ENCODE measurements around the gene NTSR1. TPM values are rescaled to one million over a fixed set of nuclear protein-coding genes. Genes with fewer than 3 reads are reported as not detected.

Gene NTSR1
- total RNA-seq, 1 experiment from 2014 or later, result 0.16 TPM

GRCh38 chr20:62761759-62762131, 53.1 kb downstream of the NTSR1 start:
- peaks cover 14% of the 10 kb centered on the region for H3K9me3 Mint-ChIP-seq (ENCODE audit: unreplicated experiment)
- H3K27me3 Mint-ChIP-seq (ENCODE audit: insufficient read depth, unreplicated experiment), result peaks cover 14% of the 10 kb centered on the region
- no peaks in the 10 kb centered on the region for H3K4me1 ChIP-seq
- CTCF ChIA-PET, result no interaction called here
- no peak overlapping the region for H3K4me3 Mint-ChIP-seq (ENCODE audit: unreplicated experiment)
- no peaks in the 10 kb centered on the region for H3K36me3 Mint-ChIP-seq (ENCODE audit: insufficient read depth, unreplicated experiment)
- TF ChIP-seq, protein P1, sequence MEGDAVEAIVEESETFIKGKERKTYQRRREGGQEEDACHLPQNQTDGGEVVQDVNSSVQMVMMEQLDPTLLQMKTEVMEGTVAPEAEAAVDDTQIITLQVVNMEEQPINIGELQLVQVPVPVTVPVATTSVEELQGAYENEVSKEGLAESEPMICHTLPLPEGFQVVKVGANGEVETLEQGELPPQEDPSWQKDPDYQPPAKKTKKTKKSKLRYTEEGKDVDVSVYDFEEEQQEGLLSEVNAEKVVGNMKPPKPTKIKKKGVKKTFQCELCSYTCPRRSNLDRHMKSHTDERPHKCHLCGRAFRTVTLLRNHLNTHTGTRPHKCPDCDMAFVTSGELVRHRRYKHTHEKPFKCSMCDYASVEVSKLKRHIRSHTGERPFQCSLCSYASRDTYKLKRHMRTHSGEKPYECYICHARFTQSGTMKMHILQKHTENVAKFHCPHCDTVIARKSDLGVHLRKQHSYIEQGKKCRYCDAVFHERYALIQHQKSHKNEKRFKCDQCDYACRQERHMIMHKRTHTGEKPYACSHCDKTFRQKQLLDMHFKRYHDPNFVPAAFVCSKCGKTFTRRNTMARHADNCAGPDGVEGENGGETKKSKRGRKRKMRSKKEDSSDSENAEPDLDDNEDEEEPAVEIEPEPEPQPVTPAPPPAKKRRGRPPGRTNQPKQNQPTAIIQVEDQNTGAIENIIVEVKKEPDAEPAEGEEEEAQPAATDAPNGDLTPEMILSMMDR (IDR thresholded peaks at IDR 0.05; ENCODE audit: insufficient read depth in 1 of 2, low read depth in 1 of 2, low read length in 1 of 2, severe bottlenecking in 1 of 2, unreplicated experiment in 1 of 2), result no peak
- intact Hi-C loops (cut with micrococcal nuclease; ENCODE audit: unreplicated experiment), result no loop called here
- POLR2A ChIA-PET, result no interaction called here
- H3K9me3 ChIP-seq, result peaks cover 9% of the 10 kb centered on the region; the same call in 1 of the 2 replicates
- no peaks in the 10 kb centered on the region for H3K36me3 ChIP-seq (ENCODE audit: control insufficient read depth, insufficient read depth, low read length)
- BruUV-seq (replicated peaks), result no TSS peak
- H3K4me3 ChIP-seq (ENCODE audit: low read depth, low read length), result no peak overlapping the region
- H3K4me1 Mint-ChIP-seq (ENCODE audit: low read depth, unreplicated experiment), result no peaks in the 10 kb centered on the region
- no peak overlapping the region for H3K27ac Mint-ChIP-seq (ENCODE audit: unreplicated experiment)
- no peaks in the 10 kb centered on the region; the same call in none of the 2 replicates for H3K27me3 ChIP-seq (replicated peaks; ENCODE audit: control insufficient read depth, insufficient read depth, low read length)
- no peak for DNase-seq

GRCh38 chr20:62762376-62762775, 53.7 kb downstream of the NTSR1 start:
- no TSS peak for BruUV-seq (replicated peaks)
- Histone ChIP-seq H3K4me3 (ENCODE audit: low read depth, low read length) (no peak overlapping the region), H3K4me1 (no peaks in the 10 kb centered on the region), H3K9me3 (peaks cover 3% of the 10 kb centered on the region; the same call in 1 of the 2 replicates), H3K36me3 (ENCODE audit: control insufficient read depth, insufficient read depth, low read length) (no peaks in the 10 kb centered on the region), H3K27me3 (replicated peaks; ENCODE audit: control insufficient read depth, insufficient read depth, low read length) (no peaks in the 10 kb centered on the region; the same call in none of the 2 replicates)
- H3K27me3 Mint-ChIP-seq (ENCODE audit: insufficient read depth, unreplicated experiment), result peaks cover 15% of the 10 kb centered on the region
- H3K9me3 Mint-ChIP-seq (ENCODE audit: unreplicated experiment), result peaks cover 7% of the 10 kb centered on the region
- TF ChIP-seq, protein P1 (IDR thresholded peaks at IDR 0.05; ENCODE audit: insufficient read depth in 1 of 2, low read depth in 1 of 2, low read length in 1 of 2, severe bottlenecking in 1 of 2, unreplicated experiment in 1 of 2), result no peak
- no peak overlapping the region for H3K4me3 Mint-ChIP-seq (ENCODE audit: unreplicated experiment)
- H3K36me3 Mint-ChIP-seq (ENCODE audit: insufficient read depth, unreplicated experiment), result no peaks in the 10 kb centered on the region
- no peak overlapping the region for H3K27ac Mint-ChIP-seq (ENCODE audit: unreplicated experiment)
- H3K4me1 Mint-ChIP-seq (ENCODE audit: low read depth, unreplicated experiment), result no peaks in the 10 kb centered on the region
- POLR2A ChIA-PET, result no interaction called here
- intact Hi-C loops (cut with micrococcal nuclease; ENCODE audit: unreplicated experiment), result no loop called here
- DNase-seq, result no peak
- CTCF ChIA-PET, result no interaction called here

DNA sequence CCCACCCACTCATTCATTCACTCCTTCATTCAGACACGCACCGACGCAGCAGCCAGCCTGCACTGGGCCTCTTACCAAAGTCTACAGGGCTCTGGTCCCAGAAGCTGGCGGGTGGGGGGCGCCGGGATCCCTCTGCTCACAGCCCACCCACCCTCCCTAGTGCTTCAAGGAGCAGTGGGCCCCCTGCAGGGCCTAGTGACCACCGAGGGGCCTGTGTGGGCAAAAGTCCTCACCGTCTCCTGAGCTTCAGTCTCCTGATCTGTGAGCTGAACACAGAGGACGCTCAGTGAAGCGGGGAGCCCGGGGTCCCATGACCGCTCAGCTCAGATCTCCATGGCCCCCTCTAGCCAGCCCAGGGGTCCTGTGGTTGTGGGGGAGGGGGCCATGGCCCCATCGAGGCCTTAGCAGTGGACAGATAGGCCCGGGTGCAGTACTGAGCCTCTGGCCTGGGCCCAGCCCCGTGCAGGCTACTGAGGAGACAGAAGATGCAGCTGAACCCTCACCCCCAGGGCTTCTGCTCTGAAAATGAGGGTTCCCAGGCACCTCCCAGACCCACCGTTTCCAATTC, 54.2 kb downstream of the NTSR1 start:
- no peaks in the 10 kb centered on the region for H3K4me1 Mint-ChIP-seq (ENCODE audit: low read depth, unreplicated experiment)
- CTCF ChIA-PET, result interaction anchor here (1.4 kb wide), 1 partner anchor 10 kb away, joined by 4 read pairs; no protein-coding TSS in a partner anchor

More for the DNA sequence above, 54.2 kb downstream of the NTSR1 start:
- intact Hi-C loops (cut with micrococcal nuclease; ENCODE audit: unreplicated experiment), result no loop called here
- Histone ChIP-seq H3K4me3 (ENCODE audit: low read depth, low read length) (no peak overlapping the region), H3K27me3 (replicated peaks; ENCODE audit: control insufficient read depth, insufficient read depth, low read length) (no peaks in the 10 kb centered on the region; the same call in none of the 2 replicates), H3K36me3 (ENCODE audit: control insufficient read depth, insufficient read depth, low read length) (no peaks in the 10 kb centered on the region), H3K9me3 (no peaks in the 10 kb centered on the region), H3K4me1 (no peaks in the 10 kb centered on the region)
- Mint-ChIP-seq H3K9me3 (ENCODE audit: unreplicated experiment) (peaks cover 2% of the 10 kb centered on the region), H3K4me3 (ENCODE audit: unreplicated experiment) (no peak overlapping the region), H3K27me3 (ENCODE audit: insufficient read depth, unreplicated experiment) (peaks cover 13% of the 10 kb centered on the region), H3K27ac (ENCODE audit: unreplicated experiment) (no peak overlapping the region), H3K36me3 (ENCODE audit: insufficient read depth, unreplicated experiment) (no peaks in the 10 kb centered on the region)
- POLR2A ChIA-PET, result no interaction called here
- DNase-seq, result no peak
- BruUV-seq (replicated peaks), result no TSS peak
- TF ChIP-seq, protein P1 (IDR thresholded peaks at IDR 0.05; ENCODE audit: insufficient read depth in 1 of 2, low read depth in 1 of 2, low read length in 1 of 2, severe bottlenecking in 1 of 2, unreplicated experiment in 1 of 2), result no peak
